ENCODE results near the gene C11orf58. TPM values are rescaled to one million over a fixed set of nuclear protein-coding genes. Genes with fewer than 3 reads are reported as not detected.

The C11orf58 gene
- total RNA-seq, 4 donors from 2014 or later = 103 to 170 (median 134) TPM

GRCh38 chr11:16784666-16785065, 46.2 kb downstream of the C11orf58 start:
- no peak overlapping the region for H3K27ac ChIP-seq
- no peaks in the 10 kb centered on the region for H3K9me3 ChIP-seq
- H3K27me3 ChIP-seq = no peaks in the 10 kb centered on the region
- DNase-seq (no peak), ATAC-seq (no peak)
- H3K4me3 ChIP-seq = no peak overlapping the region
- intact Hi-C loops (cut with DNase I; ENCODE audit: low total_unique reads) = loop anchor here (2.0 kb wide), 2 partner anchors 36 to 96 kb away; no protein-coding TSS in a partner anchor
- peaks cover 3% of the 10 kb centered on the region in 2 donors for H3K4me1 ChIP-seq
- no peak for TF ChIP-seq POLR2A (IDR thresholded peaks at IDR 0.05)
- TF ChIP-seq, protein P1, sequence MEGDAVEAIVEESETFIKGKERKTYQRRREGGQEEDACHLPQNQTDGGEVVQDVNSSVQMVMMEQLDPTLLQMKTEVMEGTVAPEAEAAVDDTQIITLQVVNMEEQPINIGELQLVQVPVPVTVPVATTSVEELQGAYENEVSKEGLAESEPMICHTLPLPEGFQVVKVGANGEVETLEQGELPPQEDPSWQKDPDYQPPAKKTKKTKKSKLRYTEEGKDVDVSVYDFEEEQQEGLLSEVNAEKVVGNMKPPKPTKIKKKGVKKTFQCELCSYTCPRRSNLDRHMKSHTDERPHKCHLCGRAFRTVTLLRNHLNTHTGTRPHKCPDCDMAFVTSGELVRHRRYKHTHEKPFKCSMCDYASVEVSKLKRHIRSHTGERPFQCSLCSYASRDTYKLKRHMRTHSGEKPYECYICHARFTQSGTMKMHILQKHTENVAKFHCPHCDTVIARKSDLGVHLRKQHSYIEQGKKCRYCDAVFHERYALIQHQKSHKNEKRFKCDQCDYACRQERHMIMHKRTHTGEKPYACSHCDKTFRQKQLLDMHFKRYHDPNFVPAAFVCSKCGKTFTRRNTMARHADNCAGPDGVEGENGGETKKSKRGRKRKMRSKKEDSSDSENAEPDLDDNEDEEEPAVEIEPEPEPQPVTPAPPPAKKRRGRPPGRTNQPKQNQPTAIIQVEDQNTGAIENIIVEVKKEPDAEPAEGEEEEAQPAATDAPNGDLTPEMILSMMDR (IDR thresholded peaks at IDR 0.05 in 4 of 5, conservative IDR thresholded peaks at IDR 0.05 in 1 of 5) = no peak
- H3K36me3 ChIP-seq = no peaks in the 10 kb centered on the region
- in situ Hi-C loops (cut with MboI; ENCODE audit: low sequenced_read_pairs in 4 of 4) = no loop called here

- DNase-seq = peak; percentile 46 to 56
- H3K4me1 ChIP-seq = peaks cover 3% of the 10 kb centered on the region in 2 donors
- no peaks in the 10 kb centered on the region for H3K9me3 ChIP-seq
- H3K4me3 ChIP-seq = no peak overlapping the region
- TF ChIP-seq POLR2A (IDR thresholded peaks at IDR 0.05) = no peak
- TF ChIP-seq, protein P1 (IDR thresholded peaks at IDR 0.05 in 4 of 5, conservative IDR thresholded peaks at IDR 0.05 in 1 of 5) = peak; percentile 62 to 85 (median 75)
- ATAC-seq = peak; percentile 78
- in situ Hi-C loops (cut with MboI; ENCODE audit: low sequenced_read_pairs in 4 of 4) = no loop called here
- no peaks in the 10 kb centered on the region for H3K27me3 ChIP-seq
- intact Hi-C loops (cut with DNase I; ENCODE audit: low total_unique reads) = loop anchor here (2.0 kb wide), 3 partner anchors 35 to 277 kb away; no protein-coding TSS in a partner anchor
- H3K27ac ChIP-seq = no peak overlapping the region
- H3K36me3 ChIP-seq = no peaks in the 10 kb centered on the region
Measured at GRCh38 chr11:16785520-16786128, 47.2 kb downstream of the C11orf58 start.

GRCh38 chr11:16786131-16786530, 47.7 kb downstream of the C11orf58 start:
- no peaks in the 10 kb centered on the region for H3K36me3 ChIP-seq
- no peaks in the 10 kb centered on the region for H3K27me3 ChIP-seq
- DNase-seq (no peak), ATAC-seq (no peak)
- in situ Hi-C loops (cut with MboI; ENCODE audit: low sequenced_read_pairs in 4 of 4) = no loop called here
- TF ChIP-seq, protein P1 (IDR thresholded peaks at IDR 0.05 in 4 of 5, conservative IDR thresholded peaks at IDR 0.05 in 1 of 5) = no peak
- no peak for TF ChIP-seq POLR2A (IDR thresholded peaks at IDR 0.05)
- no peak overlapping the region for H3K27ac ChIP-seq
- intact Hi-C loops (cut with DNase I; ENCODE audit: low total_unique reads) = loop anchor here (2.0 kb wide), 1 partner anchor 277 kb away; no protein-coding TSS in a partner anchor
- no peak overlapping the region for H3K4me3 ChIP-seq
- H3K9me3 ChIP-seq = no peaks in the 10 kb centered on the region
- peaks cover 3 to 8% of the 10 kb centered on the region in 2 donors for H3K4me1 ChIP-seq

- peaks cover 3 to 8% of the 10 kb centered on the region in 2 donors for H3K4me1 ChIP-seq
- DNase-seq (no peak), ATAC-seq (no peak)
- H3K4me3 ChIP-seq = no peak overlapping the region
- no peaks in the 10 kb centered on the region for H3K27me3 ChIP-seq
- TF ChIP-seq, protein P1 (IDR thresholded peaks at IDR 0.05 in 4 of 5, conservative IDR thresholded peaks at IDR 0.05 in 1 of 5) = no peak
- H3K36me3 ChIP-seq = no peaks in the 10 kb centered on the region
- in situ Hi-C loops (cut with MboI; ENCODE audit: low sequenced_read_pairs in 4 of 4) (no loop called here), intact Hi-C loops (cut with DNase I; ENCODE audit: low total_unique reads) (loop anchor here (2.0 kb wide), 1 partner anchor 276 kb away; no protein-coding TSS in a partner anchor)
- no peaks in the 10 kb centered on the region for H3K9me3 ChIP-seq
- no peak overlapping the region for H3K27ac ChIP-seq
Measured at GRCh38 chr11:16787035-16787742, 48.7 kb downstream of the C11orf58 start.
